ENCODE results near the gene ATP8B4.

DNA sequence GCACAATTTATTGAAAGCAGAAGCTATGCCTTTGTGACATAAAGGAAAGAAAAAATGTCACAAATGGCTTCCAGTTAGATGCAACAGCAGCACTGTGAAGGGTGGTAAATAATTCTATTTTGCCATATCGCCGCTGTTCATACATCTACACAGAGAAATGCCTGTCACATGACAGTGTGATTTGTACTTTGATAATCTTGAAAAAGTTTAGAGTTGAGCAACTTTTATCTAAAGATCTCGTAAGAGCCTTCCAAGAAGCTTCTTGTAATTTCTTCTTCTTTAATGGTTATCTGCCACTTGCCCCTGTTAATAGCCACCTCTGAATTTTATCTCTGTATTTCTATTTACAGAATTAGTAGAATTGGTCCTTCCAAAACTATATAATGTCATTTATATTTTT lies 192.3 kb downstream of the ATP8B4 start:
- TF ChIP-seq, protein P1, sequence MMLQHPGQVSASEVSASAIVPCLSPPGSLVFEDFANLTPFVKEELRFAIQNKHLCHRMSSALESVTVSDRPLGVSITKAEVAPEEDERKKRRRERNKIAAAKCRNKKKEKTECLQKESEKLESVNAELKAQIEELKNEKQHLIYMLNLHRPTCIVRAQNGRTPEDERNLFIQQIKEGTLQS (IDR thresholded peaks at IDR 0.05): no peak
- TF ChIP-seq SP1 (IDR thresholded peaks at IDR 0.05) (no peak), EGR1 (IDR thresholded peaks at IDR 0.05; ENCODE audit: low read depth in 2 of 2) (no peak), YY1 (IDR thresholded peaks at IDR 0.05) (no peak), TAF1 (conservative IDR thresholded peaks at IDR 0.05) (no peak), RAD21 (IDR thresholded peaks at IDR 0.05) (no peak), FOXA1 (IDR thresholded peaks at IDR 0.05) (no peak), RXRA (IDR thresholded peaks at IDR 0.05) (no peak)
- TF ChIP-seq, protein P2, sequence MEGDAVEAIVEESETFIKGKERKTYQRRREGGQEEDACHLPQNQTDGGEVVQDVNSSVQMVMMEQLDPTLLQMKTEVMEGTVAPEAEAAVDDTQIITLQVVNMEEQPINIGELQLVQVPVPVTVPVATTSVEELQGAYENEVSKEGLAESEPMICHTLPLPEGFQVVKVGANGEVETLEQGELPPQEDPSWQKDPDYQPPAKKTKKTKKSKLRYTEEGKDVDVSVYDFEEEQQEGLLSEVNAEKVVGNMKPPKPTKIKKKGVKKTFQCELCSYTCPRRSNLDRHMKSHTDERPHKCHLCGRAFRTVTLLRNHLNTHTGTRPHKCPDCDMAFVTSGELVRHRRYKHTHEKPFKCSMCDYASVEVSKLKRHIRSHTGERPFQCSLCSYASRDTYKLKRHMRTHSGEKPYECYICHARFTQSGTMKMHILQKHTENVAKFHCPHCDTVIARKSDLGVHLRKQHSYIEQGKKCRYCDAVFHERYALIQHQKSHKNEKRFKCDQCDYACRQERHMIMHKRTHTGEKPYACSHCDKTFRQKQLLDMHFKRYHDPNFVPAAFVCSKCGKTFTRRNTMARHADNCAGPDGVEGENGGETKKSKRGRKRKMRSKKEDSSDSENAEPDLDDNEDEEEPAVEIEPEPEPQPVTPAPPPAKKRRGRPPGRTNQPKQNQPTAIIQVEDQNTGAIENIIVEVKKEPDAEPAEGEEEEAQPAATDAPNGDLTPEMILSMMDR (IDR thresholded peaks at IDR 0.05; ENCODE audit: low read depth, low read length, missing input control): no peak
- TF ChIP-seq, protein P3, sequence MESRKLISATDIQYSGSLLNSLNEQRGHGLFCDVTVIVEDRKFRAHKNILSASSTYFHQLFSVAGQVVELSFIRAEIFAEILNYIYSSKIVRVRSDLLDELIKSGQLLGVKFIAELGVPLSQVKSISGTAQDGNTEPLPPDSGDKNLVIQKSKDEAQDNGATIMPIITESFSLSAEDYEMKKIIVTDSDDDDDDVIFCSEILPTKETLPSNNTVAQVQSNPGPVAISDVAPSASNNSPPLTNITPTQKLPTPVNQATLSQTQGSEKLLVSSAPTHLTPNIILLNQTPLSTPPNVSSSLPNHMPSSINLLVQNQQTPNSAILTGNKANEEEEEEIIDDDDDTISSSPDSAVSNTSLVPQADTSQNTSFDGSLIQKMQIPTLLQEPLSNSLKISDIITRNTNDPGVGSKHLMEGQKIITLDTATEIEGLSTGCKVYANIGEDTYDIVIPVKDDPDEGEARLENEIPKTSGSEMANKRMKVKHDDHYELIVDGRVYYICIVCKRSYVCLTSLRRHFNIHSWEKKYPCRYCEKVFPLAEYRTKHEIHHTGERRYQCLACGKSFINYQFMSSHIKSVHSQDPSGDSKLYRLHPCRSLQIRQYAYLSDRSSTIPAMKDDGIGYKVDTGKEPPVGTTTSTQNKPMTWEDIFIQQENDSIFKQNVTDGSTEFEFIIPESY (IDR thresholded peaks at IDR 0.05): no peak
- TF ChIP-seq, protein P4, sequence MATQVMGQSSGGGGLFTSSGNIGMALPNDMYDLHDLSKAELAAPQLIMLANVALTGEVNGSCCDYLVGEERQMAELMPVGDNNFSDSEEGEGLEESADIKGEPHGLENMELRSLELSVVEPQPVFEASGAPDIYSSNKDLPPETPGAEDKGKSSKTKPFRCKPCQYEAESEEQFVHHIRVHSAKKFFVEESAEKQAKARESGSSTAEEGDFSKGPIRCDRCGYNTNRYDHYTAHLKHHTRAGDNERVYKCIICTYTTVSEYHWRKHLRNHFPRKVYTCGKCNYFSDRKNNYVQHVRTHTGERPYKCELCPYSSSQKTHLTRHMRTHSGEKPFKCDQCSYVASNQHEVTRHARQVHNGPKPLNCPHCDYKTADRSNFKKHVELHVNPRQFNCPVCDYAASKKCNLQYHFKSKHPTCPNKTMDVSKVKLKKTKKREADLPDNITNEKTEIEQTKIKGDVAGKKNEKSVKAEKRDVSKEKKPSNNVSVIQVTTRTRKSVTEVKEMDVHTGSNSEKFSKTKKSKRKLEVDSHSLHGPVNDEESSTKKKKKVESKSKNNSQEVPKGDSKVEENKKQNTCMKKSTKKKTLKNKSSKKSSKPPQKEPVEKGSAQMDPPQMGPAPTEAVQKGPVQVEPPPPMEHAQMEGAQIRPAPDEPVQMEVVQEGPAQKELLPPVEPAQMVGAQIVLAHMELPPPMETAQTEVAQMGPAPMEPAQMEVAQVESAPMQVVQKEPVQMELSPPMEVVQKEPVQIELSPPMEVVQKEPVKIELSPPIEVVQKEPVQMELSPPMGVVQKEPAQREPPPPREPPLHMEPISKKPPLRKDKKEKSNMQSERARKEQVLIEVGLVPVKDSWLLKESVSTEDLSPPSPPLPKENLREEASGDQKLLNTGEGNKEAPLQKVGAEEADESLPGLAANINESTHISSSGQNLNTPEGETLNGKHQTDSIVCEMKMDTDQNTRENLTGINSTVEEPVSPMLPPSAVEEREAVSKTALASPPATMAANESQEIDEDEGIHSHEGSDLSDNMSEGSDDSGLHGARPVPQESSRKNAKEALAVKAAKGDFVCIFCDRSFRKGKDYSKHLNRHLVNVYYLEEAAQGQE (IDR thresholded peaks at IDR 0.05): no peak
- TF ChIP-seq, protein P5, sequence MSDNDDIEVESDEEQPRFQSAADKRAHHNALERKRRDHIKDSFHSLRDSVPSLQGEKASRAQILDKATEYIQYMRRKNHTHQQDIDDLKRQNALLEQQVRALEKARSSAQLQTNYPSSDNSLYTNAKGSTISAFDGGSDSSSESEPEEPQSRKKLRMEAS (IDR thresholded peaks at IDR 0.05): no peak

Measured in liver (tissue), 3 donors.